OCI-LY3 (cell line): ENCODE data around the gene PIEZO2.

Experiments used
- EZH2phosphoT487 ChIP-seq: fragments of 200-600 bp; shearing (Covaris generic); IDR thresholded peaks from 2 replicates; pipeline ENCODE4 v1.6.1; 2018; ENCODE audit warnings: antibody characterized with exemption, mixed run types, low read depth
- TF ChIP-seq, protein P1 (sequence below): fragments of 200-600, 300-600 bp; sonication (generic); IDR thresholded peaks from 2 replicates; pipeline ENCODE4 v1.5.1; 2014; ENCODE audit warnings: antibody characterized with exemption, low read length, low read depth

DNA sequence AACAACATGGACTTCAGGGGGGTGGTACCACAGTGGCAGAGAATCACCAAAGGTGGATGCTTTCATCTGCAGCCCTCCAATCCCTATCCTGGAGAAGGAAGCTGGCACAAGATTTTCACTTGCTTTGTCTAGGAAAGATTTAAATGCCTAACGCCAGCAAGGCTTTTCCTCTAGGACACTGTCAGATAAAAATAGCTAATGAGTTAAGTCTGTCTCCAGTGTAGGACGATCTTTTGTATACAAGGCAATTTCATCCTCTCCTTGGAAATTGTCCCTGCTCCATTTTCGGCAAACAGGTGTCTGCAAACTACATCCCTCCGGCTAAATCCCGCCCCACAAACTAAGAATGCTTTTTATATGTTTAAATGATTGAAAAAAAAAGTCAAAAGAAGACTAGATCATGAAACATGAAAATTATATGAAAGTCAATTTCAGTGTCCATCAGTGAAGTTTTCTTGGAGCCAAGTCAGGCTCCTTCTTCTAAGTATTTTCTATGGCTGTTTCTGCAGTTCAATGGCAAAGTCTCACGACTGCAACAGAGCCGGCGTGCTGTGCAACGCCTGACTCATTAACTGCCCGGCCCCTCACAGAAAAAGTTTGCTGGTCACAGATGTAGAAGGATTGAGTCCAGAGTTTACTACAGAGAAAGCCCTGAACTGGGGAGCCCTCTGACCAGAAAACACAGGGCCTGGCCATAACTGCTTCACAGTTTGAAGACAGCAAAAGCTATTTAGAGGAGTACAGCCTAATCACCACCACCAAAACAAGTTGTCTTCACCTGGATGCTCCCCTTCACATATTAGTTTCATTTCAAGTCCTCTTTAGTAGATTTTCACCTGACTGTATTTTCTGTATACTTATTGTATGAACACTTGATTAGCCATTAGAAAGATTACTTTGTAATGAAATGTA, 52.3 kb downstream of the PIEZO2 start:
- TF ChIP-seq, protein P1, sequence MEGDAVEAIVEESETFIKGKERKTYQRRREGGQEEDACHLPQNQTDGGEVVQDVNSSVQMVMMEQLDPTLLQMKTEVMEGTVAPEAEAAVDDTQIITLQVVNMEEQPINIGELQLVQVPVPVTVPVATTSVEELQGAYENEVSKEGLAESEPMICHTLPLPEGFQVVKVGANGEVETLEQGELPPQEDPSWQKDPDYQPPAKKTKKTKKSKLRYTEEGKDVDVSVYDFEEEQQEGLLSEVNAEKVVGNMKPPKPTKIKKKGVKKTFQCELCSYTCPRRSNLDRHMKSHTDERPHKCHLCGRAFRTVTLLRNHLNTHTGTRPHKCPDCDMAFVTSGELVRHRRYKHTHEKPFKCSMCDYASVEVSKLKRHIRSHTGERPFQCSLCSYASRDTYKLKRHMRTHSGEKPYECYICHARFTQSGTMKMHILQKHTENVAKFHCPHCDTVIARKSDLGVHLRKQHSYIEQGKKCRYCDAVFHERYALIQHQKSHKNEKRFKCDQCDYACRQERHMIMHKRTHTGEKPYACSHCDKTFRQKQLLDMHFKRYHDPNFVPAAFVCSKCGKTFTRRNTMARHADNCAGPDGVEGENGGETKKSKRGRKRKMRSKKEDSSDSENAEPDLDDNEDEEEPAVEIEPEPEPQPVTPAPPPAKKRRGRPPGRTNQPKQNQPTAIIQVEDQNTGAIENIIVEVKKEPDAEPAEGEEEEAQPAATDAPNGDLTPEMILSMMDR, result no peak
- no peak for TF ChIP-seq EZH2phosphoT487
